DOHH2 (cell line): ENCODE results near the gene YIF1A.

ENCODE experiments used
- H3F3A ChIP-seq: fragments of 200-600 bp; sonication (generic), shearing (Covaris generic); 2 replicates; pipeline ENCODE4 v1.6.0; 2016; ENCODE audit warnings: antibody characterized with exemption, mild to moderate bottlenecking; ENCODE audit not compliant: control insufficient read depth, insufficient read depth
- H3K27ac ChIP-seq: fragments of 200-600 bp; sonication (generic); 2 replicates; pipeline ENCODE4 v1.5.1; 2014; ENCODE audit warnings: low read depth, mild to moderate bottlenecking, low read length, moderate library complexity
- H3K27me3 ChIP-seq: fragments of 200-600 bp; sonication (generic); 2 replicates; pipeline ENCODE4 v1.6.1; 2014; ENCODE audit warnings: mild to moderate bottlenecking, low read length, mixed read lengths; ENCODE audit not compliant: control insufficient read depth
- H3K36me3 ChIP-seq: fragments of 200-600 bp; sonication (generic); 2 replicates; pipeline ENCODE4 v1.6.1; 2014; ENCODE audit warnings: mild to moderate bottlenecking, low read length, moderate library complexity, mixed read lengths; ENCODE audit not compliant: control insufficient read depth
- H3K4me1 ChIP-seq: fragments of 200-600 bp; sonication (generic); 2 replicates; pipeline ENCODE4 v1.6.1; 2014; ENCODE audit warnings: mild to moderate bottlenecking, low read length, mixed read lengths; ENCODE audit not compliant: control insufficient read depth
- H3K4me2 ChIP-seq: fragments of 200-600 bp; sonication (generic); 2 replicates; pipeline ENCODE4 v1.6.0; 2014; ENCODE audit warnings: mild to moderate bottlenecking, low read length, moderate library complexity
- H3K4me3 ChIP-seq: fragments of 200-600 bp; sonication (generic); 2 replicates; pipeline ENCODE4 v1.5.1; 2014; ENCODE audit warnings: mild to moderate bottlenecking, low read length, mixed read lengths
- H3K79me2 ChIP-seq: fragments of 200-600 bp; sonication (generic); 2 replicates; pipeline ENCODE4 v1.6.1; 2014; ENCODE audit warnings: mild to moderate bottlenecking, low read length, mixed read lengths; ENCODE audit not compliant: control insufficient read depth
- H3K9me2 ChIP-seq: fragments of 200-600 bp; sonication (generic); replicated peaks from 2 replicates; pipeline ENCODE4 v1.6.1; 2014; ENCODE audit warnings: mild to moderate bottlenecking, low read length, mixed read lengths; ENCODE audit not compliant: control insufficient read depth
- H3K9me3 ChIP-seq: fragments of 200-600 bp; sonication (generic); 2 replicates; pipeline ENCODE4 v1.6.1; 2014; ENCODE audit warnings: antibody characterized with exemption, low read length, mixed read lengths; ENCODE audit not compliant: control insufficient read depth, insufficient read depth
- H4K20me1 ChIP-seq: fragments of 200-600 bp; sonication (generic); 2 replicates; pipeline ENCODE4 v1.6.0; 2014; ENCODE audit warnings: low read depth, mild to moderate bottlenecking, antibody characterized with exemption, low read length, moderate library complexity; ENCODE audit not compliant: control insufficient read depth, insufficient read depth
- EZH2phosphoT487 ChIP-seq: fragments of 200-600 bp; sonication (generic); IDR thresholded peaks from 2 replicates; pipeline ENCODE4 v1.6.1; 2017; ENCODE audit warnings: borderline replicate concordance, mild to moderate bottlenecking, antibody characterized with exemption, low read length, moderate library complexity, mixed read lengths
- TF ChIP-seq, protein P1 (sequence below): fragments of 200-600 bp; sonication (generic); IDR thresholded peaks from one replicate; pipeline ENCODE4 v1.5.1; 2014; ENCODE audit warnings: antibody characterized with exemption, mild to moderate bottlenecking, low read depth, low read length; ENCODE audit not compliant: poor library complexity, severe bottlenecking

Gene YIF1A

DNA sequence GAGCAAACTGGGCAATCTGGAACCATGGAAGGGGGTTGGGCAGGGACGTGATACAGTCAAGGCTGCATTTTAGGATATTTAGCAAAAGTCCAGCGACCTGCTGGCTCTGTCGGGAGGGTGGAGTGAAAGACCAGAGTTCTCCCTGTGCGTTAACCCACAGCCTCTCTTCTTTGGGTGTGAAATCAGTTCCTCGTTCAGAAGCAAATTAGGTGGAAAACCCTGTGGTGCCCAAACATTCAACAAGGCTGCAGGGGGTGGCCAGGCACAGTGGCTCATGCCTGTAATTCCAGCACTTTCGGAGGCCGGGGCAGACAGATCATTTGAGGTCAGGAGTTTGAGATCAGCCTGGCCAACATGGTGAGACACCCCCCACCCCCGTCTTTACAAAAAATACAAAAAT is 8.7 kb upstream of the YIF1A start:
- Histone ChIP-seq H3K9me3 (no peaks in the 10 kb centered on the region), H4K20me1 (no peaks in the 10 kb centered on the region), H3K4me1 (no peaks in the 10 kb centered on the region), H3K4me3 (no peak overlapping the region), H3K36me3 (no peaks in the 10 kb centered on the region), H3K27ac (no peak overlapping the region), H3F3A (no peaks in the 10 kb centered on the region), H3K27me3 (peaks cover 7% of the 10 kb centered on the region), H3K9me2 (no peaks in the 10 kb centered on the region), H3K79me2 (no peaks in the 10 kb centered on the region), H3K4me2 (no peak overlapping the region)
- TF ChIP-seq, protein P1, sequence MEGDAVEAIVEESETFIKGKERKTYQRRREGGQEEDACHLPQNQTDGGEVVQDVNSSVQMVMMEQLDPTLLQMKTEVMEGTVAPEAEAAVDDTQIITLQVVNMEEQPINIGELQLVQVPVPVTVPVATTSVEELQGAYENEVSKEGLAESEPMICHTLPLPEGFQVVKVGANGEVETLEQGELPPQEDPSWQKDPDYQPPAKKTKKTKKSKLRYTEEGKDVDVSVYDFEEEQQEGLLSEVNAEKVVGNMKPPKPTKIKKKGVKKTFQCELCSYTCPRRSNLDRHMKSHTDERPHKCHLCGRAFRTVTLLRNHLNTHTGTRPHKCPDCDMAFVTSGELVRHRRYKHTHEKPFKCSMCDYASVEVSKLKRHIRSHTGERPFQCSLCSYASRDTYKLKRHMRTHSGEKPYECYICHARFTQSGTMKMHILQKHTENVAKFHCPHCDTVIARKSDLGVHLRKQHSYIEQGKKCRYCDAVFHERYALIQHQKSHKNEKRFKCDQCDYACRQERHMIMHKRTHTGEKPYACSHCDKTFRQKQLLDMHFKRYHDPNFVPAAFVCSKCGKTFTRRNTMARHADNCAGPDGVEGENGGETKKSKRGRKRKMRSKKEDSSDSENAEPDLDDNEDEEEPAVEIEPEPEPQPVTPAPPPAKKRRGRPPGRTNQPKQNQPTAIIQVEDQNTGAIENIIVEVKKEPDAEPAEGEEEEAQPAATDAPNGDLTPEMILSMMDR = no peak

DNA sequence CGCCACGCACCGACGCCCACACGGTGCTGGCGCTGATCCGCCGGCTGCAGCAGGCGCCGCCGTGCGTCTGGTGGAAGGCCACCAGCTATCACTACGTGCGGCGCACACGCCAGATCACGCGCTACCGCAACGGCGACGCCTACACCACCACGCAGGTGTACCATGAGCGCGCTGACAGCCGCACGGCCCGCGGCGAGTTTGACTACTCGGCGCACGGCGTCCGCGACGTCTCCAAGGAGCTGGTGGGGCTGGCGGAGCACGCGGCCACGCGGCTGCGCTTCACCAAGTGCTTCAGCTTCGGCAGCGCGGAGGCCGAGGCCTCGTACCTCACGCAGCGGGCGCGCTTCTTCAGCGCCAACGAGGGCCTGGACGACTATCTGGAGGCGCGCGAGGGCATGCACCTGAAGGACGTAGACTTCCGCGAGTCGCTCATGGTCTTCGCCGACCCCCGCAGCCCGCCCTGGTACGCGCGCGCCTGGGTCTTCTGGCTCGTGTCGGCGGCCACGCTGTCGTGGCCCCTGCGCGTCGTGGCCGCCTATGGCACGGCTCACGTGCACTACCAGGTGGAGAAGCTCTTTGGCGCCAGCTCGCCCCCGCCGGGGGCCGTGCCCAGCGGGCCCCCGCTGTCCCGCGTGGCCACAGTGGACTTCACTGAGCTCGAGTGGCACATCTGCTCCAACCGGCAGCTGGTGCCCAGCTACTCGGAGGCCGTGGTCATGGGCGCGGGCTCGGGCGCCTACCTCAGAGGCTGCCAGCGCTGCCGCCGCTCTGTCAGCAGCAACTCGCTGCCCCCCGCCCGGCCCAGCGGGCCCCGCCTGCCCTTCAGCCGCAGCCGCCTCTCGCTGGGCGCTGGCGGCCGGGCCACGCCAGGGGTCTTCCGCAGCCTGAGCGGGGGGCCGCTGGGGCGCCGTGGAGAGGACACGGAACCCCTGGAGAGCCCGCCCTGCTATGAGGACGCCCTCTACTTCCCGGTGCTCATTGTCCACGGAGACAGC is 6.0 kb upstream of the YIF1A start:
- TF ChIP-seq, protein P1 = no peak
- TF ChIP-seq EZH2phosphoT487 = no peak

DNA sequence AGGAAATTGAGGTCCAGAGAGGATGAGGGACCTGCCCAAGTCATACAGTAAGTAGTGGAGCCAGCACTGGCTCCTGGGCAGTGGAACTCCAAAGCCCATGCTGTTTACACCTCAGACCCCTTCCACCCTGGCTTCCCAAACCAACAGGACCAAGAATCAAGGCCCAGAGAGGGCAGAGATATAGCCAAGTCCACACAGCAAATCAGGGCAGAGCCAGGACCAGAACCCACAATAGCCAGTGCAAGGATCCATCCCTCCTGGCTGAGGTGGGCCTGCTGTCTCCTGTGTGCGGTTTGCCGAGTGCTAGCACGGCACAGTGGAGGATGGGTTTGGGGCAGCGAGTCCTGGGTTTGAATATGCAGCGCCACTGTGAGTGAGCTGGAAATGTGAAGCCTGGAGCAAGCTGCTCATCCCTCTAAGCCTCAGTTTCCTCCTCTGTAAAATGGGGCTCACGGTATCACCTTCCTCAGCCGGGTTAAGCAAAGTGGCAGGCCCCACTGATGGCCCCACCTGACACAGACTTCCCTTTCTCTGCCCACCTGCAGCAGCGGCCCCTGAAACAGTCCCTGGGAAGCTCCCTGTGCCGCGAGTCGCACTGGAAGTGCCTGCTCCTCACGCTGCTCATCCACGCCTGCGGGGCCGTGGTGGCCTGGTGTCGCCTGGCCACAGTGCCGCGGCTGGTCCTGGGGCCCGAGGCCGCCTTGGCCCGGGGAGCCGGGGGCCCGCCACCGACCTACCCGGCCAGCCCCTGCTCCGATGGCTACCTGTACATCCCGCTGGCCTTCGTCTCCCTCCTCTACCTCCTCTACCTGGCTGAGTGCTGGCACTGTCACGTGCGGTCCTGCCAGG is 5.1 kb upstream of the YIF1A start:
- H3F3A ChIP-seq = no peaks in the 10 kb centered on the region
- peaks cover 16% of the 10 kb centered on the region for H3K27me3 ChIP-seq

More for the DNA sequence above, 6.0 kb upstream of the YIF1A start:
- H3K4me3 ChIP-seq = no peak overlapping the region
- peaks cover 16% of the 10 kb centered on the region for H3K27me3 ChIP-seq
- peaks cover 5% of the 10 kb centered on the region for H3K4me1 ChIP-seq
- H3K9me2 ChIP-seq = no peaks in the 10 kb centered on the region
- H3K9me3 ChIP-seq = no peaks in the 10 kb centered on the region
- no peaks in the 10 kb centered on the region for H3K36me3 ChIP-seq
- no peaks in the 10 kb centered on the region for H3F3A ChIP-seq
- no peak overlapping the region for H3K4me2 ChIP-seq
- no peaks in the 10 kb centered on the region for H4K20me1 ChIP-seq
- no peak overlapping the region for H3K27ac ChIP-seq
- no peaks in the 10 kb centered on the region for H3K79me2 ChIP-seq

More for the DNA sequence above, 5.1 kb upstream of the YIF1A start:
- TF ChIP-seq, protein P1 = no peak
- no peak for TF ChIP-seq EZH2phosphoT487
- no peak overlapping the region for H3K27ac ChIP-seq
- no peaks in the 10 kb centered on the region for H3K36me3 ChIP-seq
- H3K4me2 ChIP-seq = no peak overlapping the region
- H3K9me2 ChIP-seq = no peaks in the 10 kb centered on the region
- H3K4me1 ChIP-seq = peaks cover 9% of the 10 kb centered on the region
- no peaks in the 10 kb centered on the region for H3K79me2 ChIP-seq
- H3K4me3 ChIP-seq = no peak overlapping the region
- no peaks in the 10 kb centered on the region for H3K9me3 ChIP-seq
- H4K20me1 ChIP-seq = no peaks in the 10 kb centered on the region
